Measurements from ENCODE around the gene TUBGCP2. TPM values are rescaled to one million over a fixed set of nuclear protein-coding genes. Genes with fewer than 3 reads are reported as not detected.

TUBGCP2 gene
- total RNA-seq, 2 donors from 2014 or later: 47.8 to 55.8 TPM

GRCh38 chr10:133307776-133308420, 774 bp downstream of the TUBGCP2 start:
- Mint-ChIP-seq H3K36me3 (ENCODE audit: low read depth) (peaks cover 53% of the 10 kb centered on the region), H3K9me3 (no peaks in the 10 kb centered on the region), H3K27me3 (no peaks in the 10 kb centered on the region), H3K4me1 (peaks cover 21% of the 10 kb centered on the region), H3K4me3 (peak overlapping the region; percentile 94), H3K27ac (peak overlapping the region; percentile 99)
- ATAC-seq (replicated peaks): peak; percentile 56

DNA sequence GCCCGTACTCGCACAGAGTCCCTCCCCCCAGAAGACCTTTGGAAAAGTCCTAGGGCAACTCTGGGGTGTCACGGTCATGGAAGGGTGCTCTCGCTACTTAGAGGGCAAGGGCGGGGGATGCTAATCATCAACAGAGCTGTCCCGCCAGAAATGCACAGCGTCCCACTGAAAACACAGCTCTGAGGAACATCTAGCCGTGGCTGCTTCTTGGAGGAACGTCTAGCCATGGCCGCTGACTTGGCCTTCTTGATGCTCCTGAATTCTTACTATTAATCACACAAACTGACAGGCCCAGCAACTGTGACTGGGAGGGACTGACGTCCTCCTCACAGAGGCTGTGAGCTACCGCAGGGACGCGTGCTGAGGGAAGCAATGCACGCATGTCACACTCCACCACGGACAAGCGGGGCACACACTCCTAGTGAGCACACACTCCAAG, 1.7 kb downstream of the TUBGCP2 start:
- H3K36me3 Mint-ChIP-seq (ENCODE audit: low read depth): peaks cover 49% of the 10 kb centered on the region
- H3K27ac Mint-ChIP-seq: peak overlapping the region; percentile 99

GRCh38 chr10:133306097-133306476, 2.6 kb downstream of the TUBGCP2 start:
- Mint-ChIP-seq H3K27ac (no peak overlapping the region), H3K4me3 (no peak overlapping the region), H3K9me3 (no peaks in the 10 kb centered on the region), H3K36me3 (ENCODE audit: low read depth) (peaks cover 46% of the 10 kb centered on the region), H3K27me3 (no peaks in the 10 kb centered on the region), H3K4me1 (peaks cover 24% of the 10 kb centered on the region)
- ATAC-seq (replicated peaks): no peak

More for the DNA sequence above, 1.7 kb downstream of the TUBGCP2 start:
- Mint-ChIP-seq H3K4me3 (peak overlapping the region; percentile 94), H3K4me1 (peaks cover 24% of the 10 kb centered on the region), H3K9me3 (no peaks in the 10 kb centered on the region), H3K27me3 (no peaks in the 10 kb centered on the region)
- ATAC-seq (replicated peaks): no peak

DNA sequence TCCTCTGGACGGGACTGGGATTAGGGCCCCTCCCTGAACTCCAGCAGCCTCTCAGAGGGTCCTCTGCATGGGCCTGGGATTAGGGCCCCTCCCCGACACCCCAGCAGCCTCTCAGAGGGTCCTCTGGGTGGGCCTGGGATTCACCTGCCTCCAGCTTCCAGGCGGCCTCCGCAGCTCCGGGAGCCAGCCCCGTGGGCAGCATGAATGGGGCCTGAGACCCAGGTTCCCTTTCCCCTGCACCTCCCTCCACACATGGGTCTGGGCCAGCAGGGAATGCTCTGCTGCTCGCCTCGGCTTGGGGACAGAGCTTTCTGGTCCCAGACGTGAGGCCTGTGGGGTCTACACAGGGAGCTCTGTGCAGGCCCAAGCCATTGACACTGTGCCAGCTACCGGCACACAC, 5.5 kb downstream of the TUBGCP2 start:
- H3K27me3 Mint-ChIP-seq: no peaks in the 10 kb centered on the region
- ATAC-seq (replicated peaks): no peak
- peaks cover 57% of the 10 kb centered on the region for H3K36me3 Mint-ChIP-seq (ENCODE audit: low read depth)
- H3K4me3 Mint-ChIP-seq: no peak overlapping the region
- no peaks in the 10 kb centered on the region for H3K9me3 Mint-ChIP-seq
- H3K4me1 Mint-ChIP-seq: peaks cover 24% of the 10 kb centered on the region
- no peak overlapping the region for H3K27ac Mint-ChIP-seq

GRCh38 chr10:133302230-133302629, 6.4 kb downstream of the TUBGCP2 start:
- no peaks in the 10 kb centered on the region for H3K9me3 Mint-ChIP-seq
- ATAC-seq (replicated peaks): no peak
- H3K4me3 Mint-ChIP-seq: no peak overlapping the region
- H3K27me3 Mint-ChIP-seq: no peaks in the 10 kb centered on the region
- H3K36me3 Mint-ChIP-seq (ENCODE audit: low read depth): peaks cover 61% of the 10 kb centered on the region
- H3K27ac Mint-ChIP-seq: no peak overlapping the region
- H3K4me1 Mint-ChIP-seq: peaks cover 14% of the 10 kb centered on the region

GRCh38 chr10:133299738-133300137, 8.9 kb downstream of the TUBGCP2 start:
- no peaks in the 10 kb centered on the region for H3K9me3 Mint-ChIP-seq
- no peaks in the 10 kb centered on the region for H3K27me3 Mint-ChIP-seq
- peaks cover 80% of the 10 kb centered on the region for H3K36me3 Mint-ChIP-seq (ENCODE audit: low read depth)
- H3K4me3 Mint-ChIP-seq: no peak overlapping the region
- no peak overlapping the region for H3K27ac Mint-ChIP-seq
- ATAC-seq (replicated peaks): no peak
- H3K4me1 Mint-ChIP-seq: peaks cover 4% of the 10 kb centered on the region

- Mint-ChIP-seq H3K4me1 (peaks cover 4% of the 10 kb centered on the region), H3K9me3 (no peaks in the 10 kb centered on the region), H3K27ac (no peak overlapping the region), H3K4me3 (no peak overlapping the region), H3K36me3 (ENCODE audit: low read depth) (peaks cover 85% of the 10 kb centered on the region), H3K27me3 (no peaks in the 10 kb centered on the region)
- no peak for ATAC-seq (replicated peaks)
These were observed 9.4 kb downstream of the TUBGCP2 start for GRCh38 chr10:133299224-133299623.

- Mint-ChIP-seq H3K36me3 (ENCODE audit: low read depth) (peaks cover 88% of the 10 kb centered on the region), H3K27ac (no peak overlapping the region), H3K27me3 (no peaks in the 10 kb centered on the region), H3K9me3 (no peaks in the 10 kb centered on the region), H3K4me1 (peaks cover 4% of the 10 kb centered on the region), H3K4me3 (no peak overlapping the region)
- no peak for ATAC-seq (replicated peaks)
These were observed 10.2 kb downstream of the TUBGCP2 start for GRCh38 chr10:133298466-133298865.

GRCh38 chr10:133297504-133297903, 11.2 kb downstream of the TUBGCP2 start:
- peaks cover under 1% of the 10 kb centered on the region for H3K4me1 Mint-ChIP-seq
- no peak overlapping the region for H3K4me3 Mint-ChIP-seq
- no peak for ATAC-seq (replicated peaks)
- H3K9me3 Mint-ChIP-seq: no peaks in the 10 kb centered on the region
- peaks cover 92% of the 10 kb centered on the region for H3K36me3 Mint-ChIP-seq (ENCODE audit: low read depth)
- no peak overlapping the region for H3K27ac Mint-ChIP-seq
- H3K27me3 Mint-ChIP-seq: no peaks in the 10 kb centered on the region

- Mint-ChIP-seq H3K27ac (no peak overlapping the region), H3K27me3 (no peaks in the 10 kb centered on the region), H3K4me3 (no peak overlapping the region), H3K4me1 (no peaks in the 10 kb centered on the region), H3K36me3 (ENCODE audit: low read depth) (peaks cover 87% of the 10 kb centered on the region), H3K9me3 (no peaks in the 10 kb centered on the region)
- no peak for ATAC-seq (replicated peaks)
These were observed 13.0 kb downstream of the TUBGCP2 start for GRCh38 chr10:133295426-133296320.

DNA sequence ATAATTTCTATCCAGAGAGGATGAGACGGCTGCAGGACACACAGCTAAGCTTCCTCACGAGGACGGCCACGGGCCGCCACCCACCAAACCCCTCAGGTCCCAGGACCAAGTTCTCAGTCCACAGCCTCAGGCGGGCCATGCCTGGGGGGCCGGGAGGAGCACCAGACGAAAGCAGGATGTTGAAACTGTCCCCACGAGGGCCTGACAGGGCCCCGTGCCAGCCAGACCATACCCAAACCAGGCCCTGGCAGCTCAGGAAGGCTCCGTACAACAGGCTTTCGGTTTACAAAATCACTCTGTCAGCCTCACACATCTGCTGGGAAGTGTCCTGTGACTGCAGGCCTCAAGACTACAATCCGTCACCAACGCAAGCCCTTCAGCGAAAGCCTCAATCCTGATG, 14.5 kb downstream of the TUBGCP2 start:
- H3K27me3 Mint-ChIP-seq: no peaks in the 10 kb centered on the region

GRCh38 chr10:133293810-133294119, 14.9 kb downstream of the TUBGCP2 start:
- Mint-ChIP-seq H3K4me1 (no peaks in the 10 kb centered on the region), H3K9me3 (no peaks in the 10 kb centered on the region), H3K27ac (no peak overlapping the region), H3K4me3 (no peak overlapping the region), H3K27me3 (no peaks in the 10 kb centered on the region), H3K36me3 (ENCODE audit: low read depth) (peaks cover 87% of the 10 kb centered on the region)
- ATAC-seq (replicated peaks): no peak

More for the DNA sequence above, 14.5 kb downstream of the TUBGCP2 start:
- Mint-ChIP-seq H3K4me1 (no peaks in the 10 kb centered on the region), H3K4me3 (no peak overlapping the region), H3K36me3 (ENCODE audit: low read depth) (peaks cover 87% of the 10 kb centered on the region), H3K9me3 (no peaks in the 10 kb centered on the region), H3K27ac (no peak overlapping the region)
- ATAC-seq (replicated peaks): no peak

- Mint-ChIP-seq H3K27me3 (no peaks in the 10 kb centered on the region), H3K4me1 (no peaks in the 10 kb centered on the region), H3K27ac (no peak overlapping the region), H3K9me3 (no peaks in the 10 kb centered on the region), H3K36me3 (ENCODE audit: low read depth) (peaks cover 84% of the 10 kb centered on the region), H3K4me3 (no peak overlapping the region)
- peak; percentile 95 for ATAC-seq (replicated peaks)
These were observed 15.5 kb downstream of the TUBGCP2 start for GRCh38 chr10:133292919-133293809.

DNA sequence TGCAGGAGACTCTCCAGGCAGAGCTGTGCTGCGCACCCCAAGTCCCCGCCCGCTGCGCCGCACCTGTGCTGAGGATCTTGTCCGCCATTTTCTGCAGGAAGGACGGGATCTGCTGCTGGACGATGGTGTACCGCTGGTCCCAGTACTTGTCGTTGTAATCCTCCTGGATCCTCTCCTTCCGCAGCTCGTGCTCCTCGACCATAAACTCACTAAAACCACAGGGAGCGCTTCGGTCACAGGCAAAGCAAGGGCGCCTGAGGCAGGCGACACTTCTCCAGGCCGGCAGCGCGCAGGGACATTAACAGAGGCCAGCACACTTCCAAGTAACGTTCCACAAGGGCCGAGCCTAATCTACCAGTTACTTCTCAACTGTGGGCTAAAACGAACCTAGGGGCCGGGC, 18.9 kb downstream of the TUBGCP2 start:
- no peaks in the 10 kb centered on the region for H3K9me3 Mint-ChIP-seq
- peaks cover 14% of the 10 kb centered on the region for H3K4me1 Mint-ChIP-seq
- no peaks in the 10 kb centered on the region for H3K27me3 Mint-ChIP-seq
- H3K36me3 Mint-ChIP-seq (ENCODE audit: low read depth): peaks cover 84% of the 10 kb centered on the region
- ATAC-seq (replicated peaks): no peak
- no peak overlapping the region for H3K4me3 Mint-ChIP-seq
- H3K27ac Mint-ChIP-seq: no peak overlapping the region
